ENCODE data around the gene STMND1.

Gene STMND1

GRCh38 chr6:17099401-17100059 is 2.3 kb upstream of the STMND1 start:
- no peak for DNase-seq

GRCh38 chr6:17100806-17101205 is 1.0 kb upstream of the STMND1 start:
- DNase-seq, result no peak

GRCh38 chr6:17102258-17102870 is 514 bp downstream of the STMND1 start:
- no peak for DNase-seq

GRCh38 chr6:17103715-17104114 is 1.9 kb downstream of the STMND1 start:
- DNase-seq, result no peak

GRCh38 chr6:17107863-17108262 is 6.0 kb downstream of the STMND1 start:
- DNase-seq, result no peak

GRCh38 chr6:17115251-17116116 is 13.6 kb downstream of the STMND1 start:
- DNase-seq, result no peak

- DNase-seq, result no peak
These were observed 14.2 kb downstream of the STMND1 start for GRCh38 chr6:17116117-17116440.

GRCh38 chr6:17120019-17120418 is 18.2 kb downstream of the STMND1 start:
- no peak for DNase-seq

GRCh38 chr6:17125407-17125806 is 23.6 kb downstream of the STMND1 start:
- no peak for DNase-seq

- DNase-seq, result no peak
These were observed 28.9 kb downstream of the STMND1 start for GRCh38 chr6:17130786-17131185.

- DNase-seq, result no peak
These were observed 31.1 kb downstream of the STMND1 start for GRCh38 chr6:17132967-17133366.

- DNase-seq, result no peak
These were observed 36.2 kb downstream of the STMND1 start for GRCh38 chr6:17138033-17138432.

- DNase-seq, result no peak
These were observed 42.2 kb downstream of the STMND1 start for GRCh38 chr6:17144016-17144415.

- no peak for DNase-seq
These were observed 47.7 kb downstream of the STMND1 start for GRCh38 chr6:17149571-17149970.

- DNase-seq, result no peak
These were observed 48.2 kb downstream of the STMND1 start for GRCh38 chr6:17150096-17150495.

GRCh38 chr6:17151888-17152287 is 50.0 kb downstream of the STMND1 start:
- DNase-seq, result no peak

GRCh38 chr6:17152703-17153102 is 50.9 kb downstream of the STMND1 start:
- DNase-seq, result no peak

GRCh38 chr6:17156112-17156921 is 54.5 kb downstream of the STMND1 start:
- DNase-seq, result peak; percentile 14

- no peak for DNase-seq
These were observed 55.1 kb downstream of the STMND1 start for GRCh38 chr6:17156966-17157365.

GRCh38 chr6:17157617-17158016 is 55.8 kb downstream of the STMND1 start:
- DNase-seq, result no peak

GRCh38 chr6:17159240-17159639 is 57.4 kb downstream of the STMND1 start:
- no peak for DNase-seq

- DNase-seq, result no peak
These were observed 59.2 kb downstream of the STMND1 start for GRCh38 chr6:17161076-17161475.

GRCh38 chr6:17165383-17165782 is 63.5 kb downstream of the STMND1 start:
- DNase-seq, result no peak
